ENCODE measurements around the gene TBX18.

Gene TBX18

GRCh38 chr6:84772428-84773132, 8.2 kb upstream of the TBX18 start:
- no peak for DNase-seq

GRCh38 chr6:84771756-84772356, 7.5 kb upstream of the TBX18 start:
- no peak for DNase-seq

- DNase-seq: no peak
These were observed 6.8 kb upstream of the TBX18 start for GRCh38 chr6:84771125-84771755.

GRCh38 chr6:84770521-84770920, 6.1 kb upstream of the TBX18 start:
- DNase-seq: no peak

GRCh38 chr6:84769306-84769705, 4.9 kb upstream of the TBX18 start:
- DNase-seq: no peak

- DNase-seq: no peak
These were observed 4.2 kb upstream of the TBX18 start for GRCh38 chr6:84768442-84769174.

- no peak for DNase-seq
These were observed 3.3 kb upstream of the TBX18 start for GRCh38 chr6:84767526-84768201.

GRCh38 chr6:84766799-84767525, 2.6 kb upstream of the TBX18 start:
- DNase-seq: no peak

GRCh38 chr6:84766118-84766798, 1.9 kb upstream of the TBX18 start:
- DNase-seq: no peak

- no peak for DNase-seq
These were observed 489 bp downstream of the TBX18 start for GRCh38 chr6:84763886-84764331.

- no peak for DNase-seq
These were observed 1.2 kb downstream of the TBX18 start for GRCh38 chr6:84763003-84763885.

- peak; percentile 34 for DNase-seq
These were observed 2.0 kb downstream of the TBX18 start for GRCh38 chr6:84762220-84763002.

GRCh38 chr6:84758486-84758885, 5.9 kb downstream of the TBX18 start:
- DNase-seq: no peak

- DNase-seq: no peak
These were observed 7.5 kb downstream of the TBX18 start for GRCh38 chr6:84756877-84757276.

- no peak for DNase-seq
These were observed 7.9 kb downstream of the TBX18 start for GRCh38 chr6:84756466-84756865.

- DNase-seq: no peak
These were observed 11.2 kb downstream of the TBX18 start for GRCh38 chr6:84753173-84753572.

GRCh38 chr6:84752118-84752850, 12.1 kb downstream of the TBX18 start:
- no peak for DNase-seq

GRCh38 chr6:84749181-84749580, 15.2 kb downstream of the TBX18 start:
- no peak for DNase-seq

GRCh38 chr6:84748376-84748775, 16.0 kb downstream of the TBX18 start:
- no peak for DNase-seq

Measured in NCI-H1092 (cell line).